GM12878 (cell line): Measurements from ENCODE around the gene IL17RE. TPM values are rescaled to one million over a fixed set of nuclear protein-coding genes. Genes with fewer than 3 reads are reported as not detected.

Source experiments
- ATAC-seq: fragments of 200-7000 bp; cut with Tn5 transposase; 3 replicates; pipeline ENCODE4 v1.9.1; 2020; ENCODE audit warnings: mild to moderate bottlenecking, moderate library complexity
- BruUV-seq: library from RNA; stranded (reverse); fragments of 400-500 nt; replicated peaks from 2 replicates; lab custom pipeline; 2021; lab: Mats Ljungman, UMichigan
- CTCF ChIA-PET: fragments of 300-600 bp; sonication (Branson Sonifier 250); formaldehyde crosslinking; extraction: SDS; loops from one replicate; lab custom pipeline; 2021; ENCODE audit warnings: inconsistent platforms; lab: Yijun Ruan, JAX
- POLR2A ChIA-PET: fragments of 350-600 bp; formaldehyde crosslinking; extraction: SDS; loops from one replicate; lab custom pipeline; 2021; ENCODE audit warnings: inconsistent platforms; lab: Charles Lee
- RAD21 ChIA-PET: fragments of 300-600 bp; sonication (Branson Sonifier 250); formaldehyde crosslinking; loops from one replicate; lab custom pipeline; 2023; ENCODE audit warnings: antibody characterized with exemption; ENCODE audit not compliant: unreplicated experiment; lab: Charles Lee
- SMC1A ChIA-PET: fragments of 300-600 bp; sonication (Branson Sonifier 250); formaldehyde crosslinking; loops from one replicate; lab custom pipeline; 2023; ENCODE audit not compliant: unreplicated experiment, uncharacterized antibody; lab: Charles Lee
- DNase-seq: peaks from one replicate; pipeline ENCODE4 v3.0.0-alpha.2; 2011; ENCODE audit warnings: low read depth, low spot score
- FAIRE-seq: peaks from 3 replicates; lab custom pipeline; 2011; peaks lifted over from hg19 to GRCh38; lab: Jason Lieb, UNC
- H2AFZ ChIP-seq: 2 replicates; pipeline ENCODE4 v1.6.0; 2011; ENCODE audit warnings: low read depth, low read length, control low read depth; ENCODE audit not compliant: control insufficient read depth
- H3K27ac ChIP-seq: 2 replicates; pipeline ENCODE4 v1.5.1; 2011; ENCODE audit warnings: control low read depth; ENCODE audit not compliant: control insufficient read depth, insufficient read depth
- H3K27me3 ChIP-seq, 2 experiments: replicated peaks in 1 of 2; 2 replicates each; pipeline versions ENCODE4 v1.6.0 to v1.6.1; 2011; ENCODE audit warnings: low read length in 1 of 2; ENCODE audit not compliant: control insufficient read depth in 2 of 2, insufficient read depth in 2 of 2
- H3K36me3 ChIP-seq, 2 experiments: 2 replicates each; pipeline ENCODE4 v1.5.1; 2011; ENCODE audit warnings: low read length in 1 of 2; ENCODE audit not compliant: control insufficient read depth in 2 of 2, insufficient read depth in 2 of 2
- H3K4me1 ChIP-seq: 2 replicates; pipeline ENCODE4 v1.6.1; 2011; ENCODE audit warnings: mild to moderate bottlenecking, low read length, moderate library complexity, mixed read lengths; ENCODE audit not compliant: control insufficient read depth, insufficient read depth
- H3K4me2 ChIP-seq: 2 replicates; pipeline ENCODE4 v1.6.0; 2011; ENCODE audit warnings: control low read depth; ENCODE audit not compliant: control insufficient read depth, insufficient read depth
- H3K4me3 ChIP-seq: fragments of 200-600 bp; sonication (generic); 2 replicates; pipeline ENCODE4 v1.5.1; 2016
- H3K79me2 ChIP-seq: 2 replicates; pipeline ENCODE4 v1.6.0; 2011; ENCODE audit warnings: low read length; ENCODE audit not compliant: control insufficient read depth, insufficient read depth
- H3K9ac ChIP-seq: 2 replicates; pipeline ENCODE4 v1.8.0; 2011; ENCODE audit warnings: low read length, control low read depth, mixed read lengths; ENCODE audit not compliant: control insufficient read depth, insufficient read depth
- H3K9me3 ChIP-seq: replicated peaks from 3 replicates; pipeline ENCODE4 v1.5.1; 2011; ENCODE audit warnings: mild to moderate bottlenecking, low read length; ENCODE audit not compliant: control insufficient read depth, insufficient read depth
- H4K20me1 ChIP-seq: 2 replicates; pipeline ENCODE4 v1.6.0; 2011; ENCODE audit not compliant: control insufficient read depth, insufficient read depth
- ATF7 ChIP-seq: fragments of 450-650 bp; IDR thresholded peaks from 2 replicates; pipeline ENCODE4 v1.6.1; 2016; ENCODE audit warnings: low read depth, mild to moderate bottlenecking
- EED ChIP-seq: sonication (generic); IDR thresholded peaks from 2 replicates; pipeline ENCODE4 v1.6.1; 2016; ENCODE audit warnings: antibody characterized with exemption, low read depth
- MTA3 ChIP-seq: IDR thresholded peaks from 2 replicates; pipeline ENCODE4 v1.6.1; 2012; ENCODE audit warnings: low read length, inconsistent platforms, borderline replicate concordance
- NR2C1 ChIP-seq: fragments of 450-650 bp; IDR thresholded peaks from 2 replicates; pipeline ENCODE4 v1.6.1; 2017; ENCODE audit warnings: antibody characterized with exemption, mild to moderate bottlenecking, moderate library complexity
- SIX5 ChIP-seq: IDR thresholded peaks from 2 replicates; pipeline ENCODE4 v1.6.1; 2011; ENCODE audit warnings: mild to moderate bottlenecking, low read depth, low read length, moderate library complexity; ENCODE audit not compliant: severe bottlenecking
- SMAD5 ChIP-seq: IDR thresholded peaks from 2 replicates; pipeline ENCODE4 v1.6.1; 2016; ENCODE audit warnings: antibody characterized with exemption, low read depth
- TCF12 ChIP-seq: IDR thresholded peaks from 2 replicates; pipeline ENCODE4 v1.6.1; 2011; ENCODE audit warnings: low read depth, mild to moderate bottlenecking, low read length
- WGBS: methylation state at CpG from one replicate; pipeline ENCODE4 v1.1.6; 2016; ENCODE audit warnings: low lambda C conversion rate; ENCODE audit not compliant: insufficient replicate concordance, insufficient coverage; ENCODE audit errors: missing lambda C conversion rate; 5-methylcytosine and 5-hydroxymethylcytosine counted together
- in situ Hi-C: fragments of 300-500 bp; cut with MboI; formaldehyde crosslinking; loops from 9 replicates; pipeline ENCODE4 v1.14.3; 2018; ENCODE audit warnings: mixed read lengths
- intact Hi-C: fragments of 100-400 bp; cut with micrococcal nuclease; formaldehyde crosslinking; loops from one replicate; pipeline ENCODE4 v1.14.2; 2022; ENCODE audit not compliant: unreplicated experiment
- polyA plus RNA-seq, 11 experiments: library from polyadenylated mRNA; depleted of rRNA in 4 of 11; unstranded in 6 of 11; stranded (reverse) in 5 of 11; fragments of >200 nt; fragmentation: Nextera tagmentation in 4 of 11; fragmentation: Illumina TruSeq in 1 of 11; extraction: Ambion mirVana in 4 of 11; extraction: Trizol in 1 of 11; gene quantifications; 1 replicate in 1 of 11; 2 replicates in 10 of 11; pipeline versions ENCODE4 v1.2.1 to v1.2.3, GENCODE V29; 2011 to 2016; ENCODE audit warnings: inconsistent platforms in 2 of 11, missing spikeins in 2 of 11, low read depth in 1 of 11
- total RNA-seq, 4 experiments: library from RNA; depleted of rRNA in 3 of 4; stranded (reverse); fragments of >200 nt in 3 of 4; fragmentation: Illumina TruSeq in 1 of 4; extraction: Trizol in 1 of 4; gene quantifications; 2 replicates each; pipeline versions ENCODE4 v1.2.1 to v1.2.3, GENCODE V29; 2013 to 2021
- TF ChIP-seq, protein P1 (sequence below): fragments of 450-650 bp; IDR thresholded peaks from 2 replicates; pipeline ENCODE4 v1.6.1; 2017; ENCODE audit warnings: mild to moderate bottlenecking, low read depth, inconsistent platforms; ENCODE audit not compliant: poor library complexity, severe bottlenecking

The IL17RE gene
- total and polyA plus RNA-seq, 10 of the 15 experiments (the other 5 are each of a cell fraction or from before 2014, with no cell fraction given) = 0.04 to 0.51 (median 0.12) TPM; not detected in 2

DNA sequence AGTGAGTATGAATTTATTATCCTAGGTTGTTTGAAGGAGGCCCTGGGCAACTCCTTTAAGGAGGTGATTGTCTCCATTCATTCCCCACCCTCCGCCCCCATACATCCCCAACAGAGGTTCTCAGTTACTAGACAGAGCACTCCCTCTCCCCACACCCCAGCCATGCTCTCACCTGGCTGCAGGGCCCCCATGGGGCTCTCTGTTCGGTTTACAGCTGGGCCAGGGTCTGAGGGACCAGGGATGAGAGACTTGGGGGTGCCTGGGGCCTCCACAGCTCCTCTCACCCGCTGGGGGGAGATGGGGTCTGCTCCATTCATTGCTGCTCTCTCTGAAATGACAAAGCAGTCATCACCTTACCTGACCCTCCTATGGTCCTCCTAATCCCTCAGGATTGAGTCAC lies 45.9 kb downstream of the IL17RE start (continued):
- TF ChIP-seq, protein P1, sequence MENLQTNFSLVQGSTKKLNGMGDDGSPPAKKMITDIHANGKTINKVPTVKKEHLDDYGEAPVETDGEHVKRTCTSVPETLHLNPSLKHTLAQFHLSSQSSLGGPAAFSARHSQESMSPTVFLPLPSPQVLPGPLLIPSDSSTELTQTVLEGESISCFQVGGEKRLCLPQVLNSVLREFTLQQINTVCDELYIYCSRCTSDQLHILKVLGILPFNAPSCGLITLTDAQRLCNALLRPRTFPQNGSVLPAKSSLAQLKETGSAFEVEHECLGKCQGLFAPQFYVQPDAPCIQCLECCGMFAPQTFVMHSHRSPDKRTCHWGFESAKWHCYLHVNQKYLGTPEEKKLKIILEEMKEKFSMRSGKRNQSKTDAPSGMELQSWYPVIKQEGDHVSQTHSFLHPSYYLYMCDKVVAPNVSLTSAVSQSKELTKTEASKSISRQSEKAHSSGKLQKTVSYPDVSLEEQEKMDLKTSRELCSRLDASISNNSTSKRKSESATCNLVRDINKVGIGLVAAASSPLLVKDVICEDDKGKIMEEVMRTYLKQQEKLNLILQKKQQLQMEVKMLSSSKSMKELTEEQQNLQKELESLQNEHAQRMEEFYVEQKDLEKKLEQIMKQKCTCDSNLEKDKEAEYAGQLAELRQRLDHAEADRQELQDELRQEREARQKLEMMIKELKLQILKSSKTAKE = no peak
- TF ChIP-seq MTA3 (no peak), NR2C1 (no peak)

DNA sequence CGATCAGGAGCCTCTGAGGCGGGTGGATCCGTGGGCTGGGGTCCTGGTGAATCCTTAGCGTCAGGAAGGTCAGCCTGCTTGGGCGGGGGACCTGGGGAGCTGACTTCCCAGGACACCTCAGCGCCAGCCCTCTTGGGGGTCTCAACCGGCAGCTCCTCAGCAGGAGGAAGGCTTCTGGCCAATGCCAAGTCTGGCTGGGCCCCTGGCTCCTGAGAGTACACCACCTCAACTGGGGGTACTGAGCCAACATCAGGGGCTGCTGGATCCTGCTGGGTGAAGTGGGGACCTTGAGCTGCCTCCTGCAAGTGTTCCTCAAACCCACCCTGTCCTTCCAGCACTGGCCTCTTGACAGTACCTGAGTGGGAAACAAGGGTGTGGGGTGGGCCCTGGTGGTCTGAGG lies 46.5 kb downstream of the IL17RE start:
- Histone ChIP-seq H3K4me3 (no peak overlapping the region), H3K27ac (no peak overlapping the region), H2AFZ (no peak overlapping the region), H4K20me1 (no peaks in the 10 kb centered on the region), H3K36me3 (peaks cover 0 to 6% of the 10 kb centered on the region in 2 experiments; a peak in 2 of 4 replicates), H3K4me1 (peaks cover 3% of the 10 kb centered on the region; the same call in 1 of the 2 replicates), H3K9me3 (no peaks in the 10 kb centered on the region), H3K9ac (no peak overlapping the region), H3K79me2 (no peaks in the 10 kb centered on the region), H3K4me2 (no peak overlapping the region), H3K27me3 (no peaks in the 10 kb centered on the region)
- in situ Hi-C loops = no loop called here
- RAD21 ChIA-PET = interaction anchor here (5.2 kb wide), 1 partner anchor 17 kb away, joined by 24 read pairs; the partner anchor contains the start of gene CRELD1
- POLR2A ChIA-PET = no interaction called here
- SMC1A ChIA-PET = interaction anchor here (1.4 kb wide), 1 partner anchor 14 kb away, joined by 4 read pairs; no protein-coding TSS in a partner anchor
- DNase-seq = no peak
- TF ChIP-seq TCF12 (no peak), EED (no peak), SIX5 (no peak), ATF7 (no peak), SMAD5 (no peak)
- no peak for ATAC-seq
- 95% methylated on average over 7 of the region's 7 CpGs for WGBS
- CTCF ChIA-PET = interaction anchor here (2.1 kb wide), 1 partner anchor 17 kb away, joined by 5 read pairs; no protein-coding TSS in a partner anchor
- no peak for FAIRE-seq
- no TSS peak for BruUV-seq
- intact Hi-C loops = no loop called here
